HEK293T (cell line): ENCODE results near the gene TRMT6.

Experiments
- ARNT ChIP-seq: fragments of 450-650 bp; IDR thresholded peaks from 2 replicates; pipeline ENCODE4 v1.6.1; 2017; ENCODE audit warnings: mild to moderate bottlenecking
- FOXK2 ChIP-seq: fragments of 450-650 bp; IDR thresholded peaks from 2 replicates; pipeline ENCODE4 v1.6.1; 2016; ENCODE audit warnings: mild to moderate bottlenecking
- HDGF ChIP-seq: fragments of 450-650 bp; IDR thresholded peaks from 2 replicates; pipeline ENCODE4 v1.6.1; 2017; ENCODE audit warnings: antibody characterized with exemption, borderline replicate concordance
- LEF1 ChIP-seq: fragments of 450-650 bp; IDR thresholded peaks from 2 replicates; pipeline ENCODE4 v1.6.1; 2017; ENCODE audit warnings: mild to moderate bottlenecking, borderline replicate concordance
- NFRKB ChIP-seq: fragments of 450-650 bp; IDR thresholded peaks from 2 replicates; pipeline ENCODE4 v1.6.1; 2016; ENCODE audit warnings: mild to moderate bottlenecking, moderate library complexity
- PKNOX1 ChIP-seq: fragments of 450-650 bp; IDR thresholded peaks from 2 replicates; pipeline ENCODE4 v1.6.1; 2016
- SP1 ChIP-seq: fragments of 450-650 bp; IDR thresholded peaks from 2 replicates; pipeline ENCODE4 v1.6.1; 2017
- SUZ12 ChIP-seq: fragments of 450-650 bp; IDR thresholded peaks from 2 replicates; pipeline ENCODE4 v1.6.1; 2016; ENCODE audit warnings: mild to moderate bottlenecking
- ZNF384 ChIP-seq: fragments of 450-650 bp; IDR thresholded peaks from 2 replicates; pipeline ENCODE4 v1.6.1; 2016

GRCh38 chr20:5938456-5939029 lies 11.8 kb downstream of the TRMT6 start:
- TF ChIP-seq LEF1 (no peak), SUZ12 (no peak), PKNOX1 (no peak), FOXK2 (no peak), SP1 (no peak), ARNT (no peak), HDGF (no peak), ZNF384 (no peak), NFRKB (no peak)
